ENCODE data around the gene SYNC. TPM values are rescaled to one million over a fixed set of nuclear protein-coding genes. Genes with fewer than 3 reads are reported as not detected.

Gene SYNC
- total and polyA plus RNA-seq, 9 of the 15 experiments (the other 6 are each of a cell fraction or from before 2014, with no cell fraction given), result 0.49 to 1.1 (median 0.87) TPM

- TF ChIP-seq, protein P1, sequence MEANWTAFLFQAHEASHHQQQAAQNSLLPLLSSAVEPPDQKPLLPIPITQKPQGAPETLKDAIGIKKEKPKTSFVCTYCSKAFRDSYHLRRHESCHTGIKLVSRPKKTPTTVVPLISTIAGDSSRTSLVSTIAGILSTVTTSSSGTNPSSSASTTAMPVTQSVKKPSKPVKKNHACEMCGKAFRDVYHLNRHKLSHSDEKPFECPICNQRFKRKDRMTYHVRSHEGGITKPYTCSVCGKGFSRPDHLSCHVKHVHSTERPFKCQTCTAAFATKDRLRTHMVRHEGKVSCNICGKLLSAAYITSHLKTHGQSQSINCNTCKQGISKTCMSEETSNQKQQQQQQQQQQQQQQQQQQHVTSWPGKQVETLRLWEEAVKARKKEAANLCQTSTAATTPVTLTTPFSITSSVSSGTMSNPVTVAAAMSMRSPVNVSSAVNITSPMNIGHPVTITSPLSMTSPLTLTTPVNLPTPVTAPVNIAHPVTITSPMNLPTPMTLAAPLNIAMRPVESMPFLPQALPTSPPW (CRISPR knock-in tag; IDR thresholded peaks at IDR 0.05), result peak; percentile 76
- TF ChIP-seq RBM25 (IDR thresholded peaks at IDR 0.05; ENCODE audit: low read depth, low read length, severe bottlenecking), result peak; percentile 26
- TF ChIP-seq NEUROD1 (IDR thresholded peaks at IDR 0.05; ENCODE audit: borderline replicate concordance, low read depth, low read length, partially characterized antibody), result peak; percentile 53
- 0 out of 2 replicates have a peak, but pooled peaks have one; percentile 39 for TF ChIP-seq HDAC2 (IDR thresholded peaks at IDR 0.05)
- TF ChIP-seq TAF15 (IDR thresholded peaks at IDR 0.05; ENCODE audit: low read depth, low read length), result no peak
- no peak for TF ChIP-seq ZBTB40 (IDR thresholded peaks at IDR 0.05)
- TF ChIP-seq ZBTB40 (CRISPR knock-in tag; IDR thresholded peaks at IDR 0.05), result no peak
- no peak for TF ChIP-seq ESRRA (IDR thresholded peaks at IDR 0.05; ENCODE audit: borderline replicate concordance, low read depth)
- TF ChIP-seq ZNF253 (CRISPR knock-in tag; conservative IDR thresholded peaks at IDR 0.05), result no peak
- no peak for TF ChIP-seq SAFB (IDR thresholded peaks at IDR 0.05; ENCODE audit: borderline replicate concordance, low read depth, low read length)
- no peak for TF ChIP-seq ZNF785 (CRISPR knock-in tag; IDR thresholded peaks at IDR 0.05)
- TF ChIP-seq SNIP1 (IDR thresholded peaks at IDR 0.05; ENCODE audit: low read depth), result no peak
Observed at GRCh38 chr1:32702599-32703478, at the start of gene SYNC (continued).

Measured in K562 (cell line).